VCaP (cell line): ENCODE measurements around the gene HSPH1.

Source experiments
- H3K27ac ChIP-seq: fragments of 450-650 bp; 2 replicates; pipeline ENCODE4 v1.5.1; 2017
- CTCF ChIP-seq: fragments of 450-650 bp; conservative IDR thresholded peaks from 2 replicates; pipeline ENCODE4 v1.5.1; 2017; ENCODE audit warnings: mild to moderate bottlenecking, moderate library complexity

Gene HSPH1

GRCh38 chr13:31166591-31166990 is 4.9 kb upstream of the HSPH1 start:
- H3K27ac ChIP-seq, result no peak overlapping the region
- TF ChIP-seq CTCF, result no peak

DNA sequence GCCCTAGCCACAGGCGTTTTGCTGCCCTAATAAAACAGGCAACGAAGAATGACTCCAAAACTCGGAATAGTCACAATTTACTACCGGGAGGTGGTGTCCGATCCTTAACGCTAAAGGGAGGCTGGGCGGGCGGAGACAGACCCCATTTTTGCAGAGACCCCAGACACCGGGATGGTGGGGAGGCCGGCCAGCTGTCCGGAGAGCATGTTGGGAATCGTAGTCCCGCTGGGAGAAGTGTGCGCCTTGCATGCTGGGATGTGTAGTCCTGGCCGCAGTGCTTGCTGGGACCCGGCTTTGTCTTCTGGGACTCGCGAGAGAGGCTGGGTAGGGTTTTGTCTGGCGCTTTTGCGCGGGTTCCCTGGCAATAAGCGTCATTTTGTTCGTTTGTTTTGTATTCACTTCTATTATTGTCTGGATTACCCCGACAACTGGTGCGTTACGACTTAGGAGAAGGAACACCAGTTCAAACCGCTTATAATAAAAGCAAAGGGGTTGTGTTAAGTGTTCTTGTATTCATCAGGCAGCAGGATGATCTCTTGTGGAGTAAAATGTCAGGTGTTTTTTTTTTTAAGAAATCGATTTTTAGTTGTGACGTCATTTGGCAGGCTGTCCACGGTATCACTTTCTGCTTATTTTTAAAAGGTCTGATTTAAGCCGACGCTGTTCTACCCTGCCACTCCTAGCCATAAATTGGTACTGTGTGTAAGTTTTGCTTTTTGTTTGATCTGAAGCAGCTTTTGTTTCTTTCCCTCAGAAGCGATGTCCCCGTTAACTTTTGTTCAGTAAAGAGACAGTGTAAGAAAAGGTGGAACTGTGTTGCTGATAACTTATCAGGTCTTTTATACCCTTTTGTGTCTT is 676 bp upstream of the HSPH1 start:
- peak overlapping the region; percentile 86 for H3K27ac ChIP-seq
- no peak; the same call in 1 of the 2 replicates for TF ChIP-seq CTCF

- peak overlapping the region; percentile 86 for H3K27ac ChIP-seq
- no peak for TF ChIP-seq CTCF
These were observed 697 bp downstream of the HSPH1 start for GRCh38 chr13:31160857-31161556.

GRCh38 chr13:31159306-31159705 is 2.4 kb downstream of the HSPH1 start:
- TF ChIP-seq CTCF, result no peak
- H3K27ac ChIP-seq, result no peak overlapping the region

DNA sequence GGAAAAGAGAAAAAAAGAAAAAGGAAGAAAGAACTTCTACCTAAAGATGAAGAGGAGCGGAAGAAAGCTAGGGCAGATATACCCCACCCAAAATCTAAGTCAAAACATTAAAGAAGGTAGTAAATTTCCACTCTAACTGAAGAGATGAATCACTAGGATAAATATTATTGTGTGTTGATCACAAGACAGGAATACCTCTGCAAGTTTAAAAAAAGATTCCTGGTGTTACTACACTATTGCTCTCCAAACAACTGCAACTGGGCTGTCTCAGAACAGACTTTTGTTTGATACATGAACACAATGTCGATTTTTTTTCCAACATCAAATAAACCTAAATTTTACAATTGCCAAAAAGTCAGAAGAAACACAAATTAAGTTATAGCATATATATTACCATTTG is 6.8 kb downstream of the HSPH1 start:
- TF ChIP-seq CTCF, result no peak
- no peak overlapping the region for H3K27ac ChIP-seq

DNA sequence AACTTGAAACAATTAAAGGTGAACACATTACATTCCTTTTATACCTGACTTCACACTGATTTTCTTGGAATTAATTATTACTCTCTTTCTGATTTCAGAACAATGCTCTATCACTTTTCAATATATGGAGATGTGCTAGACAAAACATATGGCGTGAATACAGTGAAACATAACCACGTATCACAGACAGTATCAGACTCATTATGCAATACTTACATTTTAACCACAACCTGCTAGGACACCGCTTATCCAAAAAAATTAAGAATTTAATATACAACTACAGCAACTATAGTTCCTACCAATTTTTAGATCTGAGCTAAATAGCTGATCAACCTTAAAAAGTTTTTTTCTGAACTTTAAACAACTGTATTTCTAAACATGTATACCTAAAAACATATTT is 9.9 kb downstream of the HSPH1 start:
- TF ChIP-seq CTCF, result no peak
- no peak overlapping the region for H3K27ac ChIP-seq

- H3K27ac ChIP-seq, result no peak overlapping the region
- no peak for TF ChIP-seq CTCF
These were observed 11.3 kb downstream of the HSPH1 start for GRCh38 chr13:31150315-31150985.
